HG02884 (cell line): Measurements from ENCODE around the gene SBF2.
"Not testable (repeated sequence)": the region's sequence is repeated elsewhere in the genome, so short reads cannot be mapped to it uniquely, and the experiment has no call there.

Source experiments
- ATAC-seq: cut with Tn5 transposase; IDR thresholded peaks from one replicate; pipeline ENCODE4 v1.9.1; 2021; ENCODE audit warnings: mild to moderate bottlenecking, moderate library complexity; ENCODE audit not compliant: unreplicated experiment

The SBF2 gene

DNA sequence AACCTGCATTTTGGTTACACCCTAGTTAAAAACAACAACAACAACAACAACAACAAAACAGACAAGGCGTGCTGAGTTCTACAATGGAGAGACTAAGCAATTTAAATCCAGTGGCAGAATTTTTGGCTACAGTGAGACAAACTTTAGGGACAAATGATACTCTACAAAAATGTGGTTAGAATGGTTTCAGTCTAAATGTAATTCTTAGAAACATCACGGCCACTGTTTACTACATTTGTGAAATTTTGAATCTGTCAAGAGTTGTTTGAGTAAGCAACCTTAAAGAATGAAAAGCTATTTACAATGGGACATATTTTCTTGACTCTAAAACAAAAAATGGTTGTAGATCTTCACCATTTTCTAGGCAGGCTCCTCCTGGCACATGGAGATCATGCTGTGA is 370.7 kb downstream of the SBF2 start:
- ATAC-seq: no peak

DNA sequence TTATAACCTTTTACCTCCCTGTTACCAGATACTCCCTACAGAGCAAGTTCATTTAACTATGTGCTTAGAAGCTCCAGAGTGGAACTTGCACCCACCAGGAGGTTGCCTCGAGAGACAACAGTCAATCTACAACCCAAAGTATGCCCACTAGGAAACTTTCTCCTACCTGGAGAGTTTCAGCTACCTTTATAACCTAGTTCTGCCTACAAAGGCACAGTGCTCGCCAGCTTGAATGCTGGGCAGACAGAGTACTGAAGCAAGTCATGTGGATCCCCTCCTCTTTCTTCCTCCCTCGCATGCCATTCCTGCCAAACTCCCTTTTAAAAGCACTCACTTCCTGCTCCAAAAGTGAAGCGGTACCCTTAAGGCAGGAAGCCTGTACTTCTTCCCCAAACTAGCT is 371.2 kb downstream of the SBF2 start:
- no peak for ATAC-seq

DNA sequence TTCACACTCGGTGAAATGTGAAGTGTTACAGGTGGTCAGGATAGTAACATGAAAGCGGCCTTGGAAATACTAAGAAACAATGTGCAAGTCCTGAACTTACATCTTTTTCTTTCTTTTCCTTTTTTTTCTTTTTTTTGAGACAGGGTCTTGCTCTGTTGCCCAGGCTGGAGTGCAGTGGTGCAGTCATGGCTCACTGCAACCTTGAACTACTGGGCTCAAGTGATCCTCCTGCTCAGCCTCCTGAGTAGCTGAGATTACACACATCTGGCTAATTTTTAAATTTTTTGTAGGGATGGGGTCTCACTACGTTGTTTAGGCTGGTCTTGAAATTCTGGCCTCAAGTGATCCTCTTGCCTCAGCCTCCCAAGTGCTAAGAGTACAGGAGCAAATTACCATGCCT is 377.5 kb downstream of the SBF2 start:
- no peak for ATAC-seq

DNA sequence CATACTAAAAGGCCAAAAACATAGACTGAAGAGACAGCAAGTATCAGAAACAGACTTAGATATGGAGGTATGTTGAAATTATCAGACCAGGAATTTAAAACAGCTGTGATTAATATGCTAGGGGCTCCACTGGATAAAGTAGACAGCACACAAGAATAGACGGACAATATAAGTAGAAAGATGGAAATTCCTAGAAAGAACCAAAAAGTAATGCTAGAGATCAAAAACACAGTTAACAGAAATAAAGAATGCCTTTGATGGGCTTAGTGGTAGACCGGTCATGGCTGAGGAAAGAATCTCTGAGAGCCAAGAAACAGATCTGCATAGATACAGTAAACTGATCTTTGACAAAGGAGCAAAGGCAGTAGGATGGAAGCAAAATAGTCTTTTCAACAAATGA is 380.0 kb downstream of the SBF2 start:
- ATAC-seq: no peak

DNA sequence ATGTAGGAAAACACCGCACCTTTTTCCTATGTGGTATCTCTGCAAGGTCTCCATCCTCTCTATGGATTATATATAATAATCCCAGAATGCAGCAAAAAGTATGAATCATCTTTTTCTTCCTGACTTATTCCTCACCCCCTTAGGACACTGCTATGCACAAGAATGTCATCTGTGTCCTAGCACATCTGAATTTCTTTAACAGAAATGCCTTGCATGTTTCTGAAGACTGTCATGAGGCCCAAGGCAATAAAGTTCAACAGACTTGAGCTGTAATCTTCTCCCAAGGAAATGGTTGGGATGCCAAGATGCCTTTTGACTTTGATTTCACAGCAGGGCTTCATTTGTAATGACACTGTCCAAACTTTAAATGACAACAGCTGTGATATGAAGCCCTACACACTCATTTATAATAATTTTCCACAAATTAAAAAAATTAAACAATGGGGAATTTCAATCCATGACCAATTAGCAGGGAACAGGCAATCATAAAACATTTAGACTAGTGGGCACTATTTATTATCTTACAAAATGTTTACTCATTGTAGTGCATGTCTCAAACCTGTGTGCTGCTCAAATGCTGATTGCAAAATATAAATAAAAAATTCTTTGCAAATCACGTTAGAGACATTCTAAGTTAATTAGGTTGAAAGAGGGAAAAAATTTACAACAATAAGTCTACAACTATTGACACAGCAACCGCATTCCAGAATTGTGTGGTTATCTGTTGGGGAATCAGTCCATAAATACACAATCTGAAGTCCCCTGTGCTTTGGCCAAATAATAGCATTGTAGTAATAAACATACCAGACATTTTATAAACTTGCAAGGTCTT is 387.8 kb downstream of the SBF2 start:
- no peak for ATAC-seq

DNA sequence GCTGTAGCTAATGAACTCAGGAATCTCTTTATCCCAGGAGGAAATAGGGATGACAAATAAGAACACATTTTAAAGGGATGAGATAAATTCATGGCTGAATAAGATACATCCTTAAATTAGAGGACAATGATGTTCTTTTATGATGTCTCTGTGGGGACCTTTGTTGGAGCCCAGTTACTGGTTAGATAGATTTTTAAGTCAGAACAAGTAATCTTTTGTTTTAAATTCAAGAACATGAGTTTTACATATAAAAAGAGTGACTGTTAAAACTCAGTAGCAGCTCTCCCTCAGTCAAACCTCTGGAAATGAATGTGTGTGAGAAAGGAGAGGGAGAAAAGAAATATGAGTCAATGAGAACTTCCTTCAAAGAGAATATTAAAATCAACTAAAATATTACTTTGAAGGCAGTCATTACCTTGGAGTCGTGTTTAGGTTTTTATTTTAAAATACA is 388.5 kb downstream of the SBF2 start:
- ATAC-seq: no peak

DNA sequence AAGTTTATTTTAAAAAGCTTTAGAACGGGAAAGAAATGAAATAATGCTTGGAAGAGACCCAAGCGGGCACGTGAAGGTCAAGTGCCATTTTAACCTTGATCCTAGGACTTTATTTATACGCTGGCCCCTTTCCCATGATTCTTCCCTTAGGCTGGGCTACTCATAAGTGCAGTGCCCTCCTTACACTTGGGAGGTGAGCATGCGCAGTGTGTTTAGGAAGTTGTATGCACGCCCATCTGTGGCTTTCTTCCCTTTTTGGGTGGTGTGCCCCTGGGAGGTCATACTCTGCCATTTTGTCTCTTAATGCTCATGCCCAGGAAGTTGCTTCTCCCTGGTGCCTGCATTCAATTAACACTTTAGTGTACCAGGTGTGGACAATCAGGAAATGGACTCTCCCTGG is 390.4 kb downstream of the SBF2 start:
- ATAC-seq: no peak

DNA sequence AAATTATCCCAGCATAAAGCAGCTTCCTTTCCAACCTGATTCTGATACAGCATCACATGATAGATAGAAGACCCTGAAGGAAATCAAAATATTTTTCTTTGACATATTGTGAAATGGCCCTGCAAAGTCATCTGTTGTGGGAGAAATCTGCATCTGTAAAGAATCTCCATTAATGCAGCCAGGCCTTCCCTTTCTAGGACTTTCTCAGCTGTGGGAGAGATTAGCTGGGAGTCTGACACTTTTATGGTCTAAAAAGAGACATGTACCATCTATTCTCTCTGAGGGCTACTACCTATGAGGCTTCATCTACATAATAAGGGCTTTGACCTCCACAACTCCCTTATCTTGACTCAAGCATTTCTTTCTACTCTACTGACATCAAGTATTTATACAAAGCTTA is 392.1 kb downstream of the SBF2 start:
- no peak for ATAC-seq

DNA sequence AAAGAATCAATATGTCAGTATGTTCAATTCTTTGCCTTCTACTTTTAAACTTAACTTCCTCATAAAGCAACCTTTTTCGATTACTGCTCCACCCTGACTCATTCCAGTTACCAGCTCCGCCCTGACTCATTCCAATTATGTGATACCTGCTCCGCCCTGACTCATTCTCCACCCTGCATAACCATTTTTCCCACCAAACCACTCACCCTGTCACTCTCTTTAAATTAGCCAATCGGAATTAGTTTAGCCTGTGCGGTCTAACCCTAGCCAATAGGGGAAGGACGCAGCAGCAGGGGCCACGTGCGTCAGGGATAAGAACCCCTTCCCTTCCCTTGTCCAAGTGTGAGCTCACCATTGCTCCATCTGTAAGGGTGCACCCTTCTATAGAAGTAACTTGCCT is 393.8 kb downstream of the SBF2 start:
- ATAC-seq: not testable (repeated sequence)

DNA sequence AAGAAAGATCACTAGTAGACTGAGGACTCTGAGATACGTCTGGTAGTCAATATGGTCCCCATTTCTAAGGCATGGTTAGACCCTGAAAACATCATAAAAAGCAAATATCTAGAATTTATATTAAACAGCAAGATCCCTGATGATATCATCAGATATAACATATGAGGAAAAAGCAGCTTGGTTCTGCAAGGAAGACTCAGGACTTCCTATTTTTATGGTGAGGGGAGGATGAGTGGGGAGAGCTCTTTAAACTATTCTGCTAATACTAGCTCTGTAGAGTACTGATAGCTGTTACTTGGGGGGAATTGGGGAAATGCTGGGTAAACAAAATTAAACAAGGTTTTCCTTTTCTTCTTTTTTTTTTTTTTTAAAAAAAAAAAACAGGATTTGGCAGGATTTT is 394.3 kb downstream of the SBF2 start:
- ATAC-seq: no peak

DNA sequence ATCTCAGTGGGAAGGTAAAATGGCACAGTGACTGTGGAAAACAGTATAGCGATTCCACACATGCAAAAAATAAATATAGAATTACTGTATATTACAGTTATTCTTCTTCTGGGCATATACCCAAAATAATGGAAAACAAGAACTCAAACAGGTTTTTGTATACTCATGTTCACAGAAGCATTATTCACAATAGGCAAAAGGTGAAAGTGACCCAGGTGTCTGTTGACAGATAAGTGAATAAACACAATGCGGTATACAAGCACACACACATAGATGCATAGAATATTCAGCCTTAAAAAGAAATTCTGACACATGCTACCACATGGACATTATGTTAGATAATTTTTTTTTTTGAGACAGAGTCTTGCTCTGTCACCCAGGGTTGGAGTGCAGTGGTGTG is 397.1 kb downstream of the SBF2 start:
- ATAC-seq: no peak

DNA sequence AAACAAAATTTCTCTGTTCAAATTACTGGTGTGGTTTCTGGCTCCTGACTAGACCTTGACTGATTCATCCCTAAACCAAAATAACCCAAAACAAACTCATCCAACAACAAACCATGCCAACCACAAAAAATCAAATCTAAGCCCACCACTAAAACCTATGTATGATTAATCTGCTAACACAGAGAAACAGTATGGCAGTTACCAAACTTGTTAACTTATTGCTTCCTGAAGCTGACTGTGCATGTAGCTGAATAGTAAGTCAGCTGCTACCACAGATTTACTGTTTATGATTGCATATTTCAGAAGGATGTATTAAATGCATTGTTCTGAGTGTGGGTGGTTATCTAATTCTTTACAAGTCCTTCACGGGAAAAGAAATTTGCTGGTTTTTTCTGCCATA is 399.0 kb downstream of the SBF2 start:
- ATAC-seq: no peak

DNA sequence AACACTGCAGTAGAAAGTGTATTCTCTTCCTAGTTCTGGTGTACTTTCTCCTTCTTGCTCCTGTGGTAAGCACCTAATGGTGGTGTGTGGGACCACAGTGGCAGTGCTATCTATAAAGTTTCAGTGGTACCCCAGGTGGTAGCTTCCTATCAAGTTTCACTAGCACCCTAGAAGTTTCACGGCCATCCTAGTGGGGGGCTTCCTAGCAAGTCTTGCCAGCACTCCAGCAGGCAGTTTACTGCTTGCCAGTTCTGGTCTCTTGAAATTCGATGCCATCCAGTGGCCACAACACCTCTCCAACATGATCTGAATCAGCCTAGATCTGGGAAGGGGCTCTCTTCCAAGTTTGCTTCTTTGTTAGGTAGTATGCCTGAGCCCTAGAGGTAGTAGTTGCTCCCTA is 400.5 kb downstream of the SBF2 start:
- ATAC-seq: no peak

DNA sequence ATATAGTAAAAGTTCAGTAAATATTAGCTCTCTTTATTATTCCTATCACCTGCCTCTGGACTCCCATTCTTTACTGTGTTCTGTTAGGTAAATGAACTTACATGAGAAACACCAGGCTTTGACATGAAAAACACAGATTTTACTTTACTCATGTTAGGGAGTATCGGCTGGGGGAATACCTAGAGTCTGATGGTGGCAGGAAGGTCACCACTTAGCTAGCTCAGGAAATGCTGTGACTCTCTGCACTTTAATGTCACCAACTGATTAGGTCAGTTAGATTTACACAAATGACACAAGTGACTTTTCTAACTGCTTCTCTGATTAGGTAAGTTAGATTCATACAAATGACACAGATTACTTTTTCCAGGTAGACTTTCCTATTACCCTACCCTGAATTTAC is 405.1 kb downstream of the SBF2 start:
- ATAC-seq: no peak

DNA sequence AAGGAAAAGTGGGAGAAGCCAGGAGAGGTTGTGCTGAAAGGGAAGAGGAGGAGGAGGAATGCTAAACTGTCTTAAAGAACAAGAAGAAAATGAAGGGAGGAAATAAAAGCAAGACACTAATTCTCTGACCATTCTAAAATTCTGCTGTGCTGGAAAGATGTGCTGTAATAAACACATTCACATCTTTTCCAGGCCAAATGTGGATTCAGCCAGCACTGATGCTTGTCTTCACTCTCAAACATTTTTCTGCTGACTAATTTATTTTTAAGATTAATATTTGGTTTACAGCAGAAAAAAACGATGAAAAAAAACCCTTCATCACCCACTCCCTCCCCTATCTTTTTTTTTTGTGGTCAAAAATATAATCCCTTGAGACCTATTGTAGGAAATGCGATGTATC is 406.5 kb downstream of the SBF2 start:
- no peak for ATAC-seq

DNA sequence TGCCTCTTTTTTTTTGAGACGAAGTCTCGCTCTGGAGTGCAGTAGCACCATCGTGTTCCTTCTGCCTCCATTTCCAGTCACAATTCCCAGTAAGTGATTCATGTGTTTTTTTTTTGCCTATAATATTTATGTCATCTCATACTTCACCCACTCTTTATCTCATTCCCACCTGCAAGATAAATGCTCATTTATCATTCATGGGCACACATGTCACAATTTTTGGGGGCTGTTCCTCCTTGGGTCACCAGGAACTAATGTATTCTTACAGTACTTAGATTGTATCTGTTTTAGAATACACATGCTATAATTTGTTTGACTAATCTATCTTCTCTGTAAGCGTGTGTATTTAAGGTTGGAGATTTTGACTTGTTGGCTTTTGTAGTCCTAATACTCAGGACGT is 407.4 kb downstream of the SBF2 start:
- ATAC-seq: no peak

DNA sequence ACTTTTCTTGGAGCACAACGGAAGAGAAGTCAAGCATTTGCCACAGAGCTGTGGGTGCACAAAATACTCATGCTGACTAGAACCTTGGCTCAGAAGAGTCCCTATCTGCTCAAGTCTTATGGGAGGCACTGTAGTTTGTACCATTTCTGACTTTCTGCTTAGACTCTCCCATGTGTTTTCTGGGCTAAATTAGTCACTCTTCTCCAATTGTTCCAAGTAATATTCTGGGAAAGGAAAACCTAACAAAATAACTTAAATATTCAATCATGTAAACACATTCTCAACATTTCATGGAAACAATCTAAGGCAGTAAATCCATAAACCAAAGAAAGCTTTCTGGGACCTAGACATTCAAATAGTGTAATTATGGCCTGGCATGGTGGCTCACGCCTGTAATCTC is 409.4 kb downstream of the SBF2 start:
- ATAC-seq: no peak

DNA sequence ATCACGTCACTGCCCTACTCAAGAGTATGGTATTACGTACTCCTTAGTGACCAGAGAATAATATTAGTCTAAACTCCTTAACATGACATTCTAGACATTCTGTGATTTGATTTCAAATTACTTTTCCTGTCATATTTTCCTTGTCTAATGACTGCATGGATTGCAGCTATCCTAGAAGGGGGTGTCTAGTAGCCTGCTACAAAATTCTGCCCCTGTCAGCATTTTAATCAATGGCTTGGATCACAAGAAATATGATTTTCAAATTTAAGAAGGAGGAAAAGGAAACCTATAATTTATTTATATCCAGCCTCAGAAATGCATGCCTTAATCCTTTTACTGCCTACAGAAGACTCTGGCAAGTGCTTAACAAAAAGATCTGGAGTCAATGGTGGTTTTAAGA is 413.4 kb downstream of the SBF2 start:
- no peak for ATAC-seq

DNA sequence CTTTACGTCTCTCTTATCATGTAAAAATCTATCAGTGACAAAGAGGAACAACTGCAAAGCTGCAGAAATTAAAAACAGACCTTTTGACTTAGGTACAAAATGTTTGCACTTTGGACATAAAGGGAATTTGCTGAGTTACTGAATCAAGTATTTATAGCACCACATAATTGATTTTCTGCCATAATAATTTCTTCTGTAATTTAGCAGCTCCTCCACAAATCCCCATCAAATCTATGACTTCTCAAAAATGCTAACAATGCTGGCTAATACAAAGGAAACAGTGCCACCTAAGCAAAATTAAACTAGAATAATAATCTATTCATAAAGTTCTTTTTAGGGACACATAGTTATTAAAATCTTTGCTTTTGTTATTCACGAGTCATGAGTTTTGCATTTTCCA is 415.1 kb downstream of the SBF2 start:
- no peak for ATAC-seq

DNA sequence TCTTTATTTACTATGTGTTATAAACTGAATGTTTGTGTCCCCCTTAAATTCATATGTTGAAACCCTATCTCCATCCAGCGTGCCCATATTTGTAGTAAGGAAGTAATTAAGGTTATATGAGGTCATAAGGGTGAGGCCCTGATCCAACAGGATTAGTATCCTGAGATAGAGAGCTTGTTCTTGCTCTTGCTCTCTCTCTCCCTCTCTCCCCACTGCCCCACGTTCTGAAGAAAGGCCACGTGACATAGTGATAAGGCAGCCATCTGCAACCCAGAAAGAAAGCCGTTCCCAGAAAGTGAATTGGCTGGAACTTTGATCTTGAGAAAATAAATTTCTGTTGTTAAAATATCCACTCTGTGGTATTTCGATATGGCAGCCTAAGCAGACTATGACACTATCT is 417.7 kb downstream of the SBF2 start:
- no peak for ATAC-seq

DNA sequence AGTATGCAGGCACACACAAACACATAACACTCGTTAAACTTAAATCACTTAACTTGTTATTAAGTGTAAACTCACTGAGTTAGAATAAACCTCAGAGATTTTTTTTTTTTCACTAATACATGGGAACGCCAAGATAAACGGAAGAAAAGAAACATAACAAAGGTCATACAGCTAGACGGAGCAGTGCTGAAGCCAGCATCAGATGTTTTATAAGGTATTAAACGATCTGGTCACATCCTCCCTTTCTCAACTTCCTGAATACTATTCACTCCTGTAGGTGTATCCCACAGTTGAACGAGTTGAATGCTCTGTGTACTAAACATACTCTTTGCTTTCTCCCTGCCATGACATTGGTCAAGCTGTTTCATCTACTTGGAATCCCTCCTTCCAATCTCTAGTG is 418.2 kb downstream of the SBF2 start:
- no peak for ATAC-seq

DNA sequence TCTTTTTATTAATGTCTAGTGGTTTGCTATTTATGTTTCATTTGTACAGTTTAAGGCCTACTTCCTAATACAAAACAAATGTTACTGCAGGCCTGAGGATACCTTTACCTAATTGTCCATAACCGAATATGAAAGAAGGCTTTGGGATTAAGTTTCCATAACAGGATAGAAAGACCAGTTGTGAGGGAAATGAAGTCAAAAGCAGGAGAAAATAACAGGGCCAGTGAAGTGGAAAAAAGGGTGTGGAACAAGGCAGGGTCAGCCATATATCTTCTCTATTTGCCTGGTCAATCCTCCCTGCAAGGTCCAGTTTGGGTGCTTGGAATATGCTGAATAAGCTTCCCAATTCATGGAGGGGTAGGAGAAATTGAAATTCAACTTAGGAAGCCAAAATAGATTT is 418.6 kb downstream of the SBF2 start:
- no peak for ATAC-seq

DNA sequence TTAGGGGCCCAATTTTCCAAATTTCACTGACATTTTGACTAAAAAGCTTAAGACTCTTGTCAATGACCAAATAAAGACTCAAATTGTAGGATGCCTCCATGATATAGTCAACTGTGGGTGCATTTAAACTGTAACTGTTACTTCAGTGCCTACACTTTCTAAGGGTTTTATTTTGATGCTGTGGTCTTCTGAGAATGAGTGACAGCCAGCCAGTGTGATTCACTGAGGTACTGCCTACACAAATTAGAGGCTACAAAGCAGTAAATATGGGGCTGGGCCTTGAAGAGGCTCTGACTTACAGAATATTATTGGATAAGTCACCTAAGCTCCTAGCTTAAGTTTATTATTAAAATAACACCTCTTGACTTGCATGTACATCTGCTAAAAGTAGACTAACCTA is 419.6 kb downstream of the SBF2 start:
- no peak for ATAC-seq
